GM18517 (cell line): Measurements from ENCODE around the gene DXO.
A peak's percentile ranks its signal among the peaks of the same experiment; 100 is the strongest.
"Not testable (repeated sequence)": the region's sequence is repeated elsewhere in the genome, so short reads cannot be mapped to it uniquely, and the experiment has no call there.

Source experiments
- ATAC-seq: cut with Tn5 transposase; IDR thresholded peaks from one replicate; pipeline ENCODE4 v1.9.1; 2021; ENCODE audit warnings: mild to moderate bottlenecking, moderate library complexity; ENCODE audit not compliant: unreplicated experiment

The DXO gene

GRCh38 chr6:31971993-31972708, at the start of gene DXO:
Gene DXO, minus strand, starts transcription at chr6:31972138. Its CDS starts 463 bp downstream, at chr6:31971675.
- peak; percentile 80 for ATAC-seq

DNA sequence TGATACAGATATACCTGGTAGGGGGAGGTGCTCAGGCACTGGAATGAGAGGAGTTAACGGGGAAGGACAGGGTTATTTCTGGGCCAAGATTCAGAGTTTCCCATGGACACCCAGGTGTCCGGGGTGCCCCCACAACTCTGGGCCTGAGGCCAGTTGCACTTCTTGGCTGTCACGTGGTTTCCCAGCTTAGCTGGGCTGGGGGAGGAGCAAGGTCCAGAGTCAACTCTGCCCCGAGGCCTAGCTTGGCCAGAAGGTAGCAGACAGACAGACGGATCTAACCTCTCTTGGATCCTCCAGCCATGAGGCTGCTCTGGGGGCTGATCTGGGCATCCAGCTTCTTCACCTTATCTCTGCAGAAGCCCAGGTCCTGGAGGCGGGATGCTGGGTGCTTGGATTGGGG, 42.6 kb upstream of the DXO start, which contains the start of gene C4B:
Gene C4B, plus strand, starts transcription at position 249 of the 400 bp plus-strand sequence. Its CDS starts 51 bp downstream, at position 300.
- not testable (repeated sequence) for ATAC-seq

DNA sequence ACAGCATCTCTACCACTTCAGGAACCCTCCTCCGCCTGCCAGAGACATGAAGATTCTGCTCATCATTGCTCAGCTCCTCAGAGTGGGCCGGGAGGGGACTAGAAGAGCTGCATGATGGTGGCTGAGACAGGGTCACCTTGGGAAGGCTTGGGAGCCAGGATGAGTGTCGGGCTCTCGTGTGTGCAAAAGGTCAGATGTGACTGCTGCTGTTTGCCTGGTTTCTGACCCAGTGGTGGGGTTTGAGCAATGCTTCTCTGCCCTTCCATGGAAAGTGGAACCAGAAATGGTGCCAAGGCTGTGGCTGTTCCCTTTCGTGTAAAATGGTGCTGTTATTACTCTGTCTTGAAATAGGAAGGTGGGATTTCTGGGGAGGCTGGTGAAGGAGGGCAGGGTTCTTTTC, 41.8 kb upstream of the DXO start:
- not testable (repeated sequence) for ATAC-seq

DNA sequence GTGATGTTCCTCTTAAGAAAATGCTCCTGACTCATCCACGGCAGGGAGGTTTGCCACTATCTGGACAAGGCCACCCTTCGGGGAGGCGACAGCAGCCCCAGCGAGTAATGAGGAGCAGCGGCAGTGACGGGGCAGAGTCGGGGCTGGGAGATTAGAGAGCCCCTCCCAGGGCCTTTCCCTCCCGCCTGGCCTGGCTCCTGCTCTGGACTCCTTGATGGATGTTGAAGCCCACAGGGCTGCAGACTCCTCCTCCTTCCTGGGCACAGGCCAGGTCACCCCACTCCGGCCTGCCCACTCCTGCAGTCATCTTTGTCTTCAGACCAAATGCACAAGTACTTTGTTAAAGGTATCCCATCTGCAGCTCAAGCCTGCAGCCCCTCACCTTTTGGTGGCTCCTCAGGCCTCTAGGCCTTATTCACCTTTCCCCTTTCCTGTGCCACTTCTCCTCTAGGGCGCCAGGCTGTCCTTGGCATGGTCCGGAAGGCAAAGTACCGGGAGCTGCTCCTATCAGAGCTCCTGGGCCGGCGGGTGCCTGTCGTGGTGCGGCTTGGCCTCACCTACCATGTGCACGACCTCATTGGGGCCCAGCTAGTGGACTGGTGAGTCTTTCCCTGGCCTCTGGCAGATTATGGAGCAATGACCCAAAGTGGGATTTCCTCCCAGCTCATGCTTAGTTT, 41.1 kb upstream of the DXO start:
- not testable (repeated sequence) for ATAC-seq

DNA sequence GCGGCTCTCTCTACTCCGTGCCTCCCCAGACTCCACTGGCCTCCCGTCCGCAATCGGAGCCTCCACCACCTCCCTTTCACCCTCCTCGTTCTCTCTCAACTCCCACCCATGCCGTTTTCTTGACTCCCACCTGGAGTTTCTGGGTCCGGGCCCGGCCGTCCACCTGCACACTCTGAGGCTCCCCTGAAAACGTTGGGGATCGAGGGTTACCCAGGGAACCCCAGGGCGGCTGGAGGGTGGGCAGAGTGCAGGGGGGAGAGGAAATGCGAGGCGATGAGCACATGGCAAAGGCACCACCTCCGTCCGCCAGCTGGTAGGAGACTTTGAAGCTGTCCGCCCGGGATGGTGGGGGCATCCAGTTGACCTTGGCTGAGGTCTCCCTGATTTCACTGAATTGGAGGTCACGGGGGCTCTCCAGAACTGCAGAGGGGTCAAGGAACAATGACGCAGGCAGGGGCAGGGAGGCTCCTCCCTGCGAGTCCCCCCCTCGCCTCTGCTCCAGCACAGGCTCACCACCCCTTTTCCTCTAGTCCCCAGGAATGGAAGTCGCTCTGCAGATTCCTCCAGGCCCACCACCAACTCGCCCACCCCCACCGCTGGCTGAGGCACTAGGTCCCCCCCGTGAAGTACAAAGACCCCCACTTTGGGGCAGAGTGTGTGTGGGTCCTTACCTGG, 39.1 kb upstream of the DXO start:
- ATAC-seq: not testable (repeated sequence)

DNA sequence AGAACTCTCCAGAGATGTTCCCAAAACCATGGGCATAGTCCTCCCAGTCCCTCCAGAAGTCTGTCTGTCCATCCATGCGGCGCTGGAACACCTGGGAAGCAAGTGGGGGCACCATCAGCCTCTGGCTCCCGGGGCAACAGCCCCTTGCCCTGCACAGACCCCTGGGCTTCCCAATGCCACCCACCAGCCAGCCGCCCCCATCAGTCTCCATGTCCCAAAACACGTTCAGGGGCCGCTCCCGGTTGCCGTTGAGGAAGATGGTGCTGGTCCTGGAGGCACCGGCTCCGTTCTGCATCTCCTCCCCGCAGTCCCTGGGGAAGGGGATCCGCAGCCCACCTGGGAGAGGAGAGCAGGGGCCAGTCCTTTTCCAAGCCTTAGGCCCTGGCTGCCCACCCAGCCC, 37.6 kb upstream of the DXO start:
- not testable (repeated sequence) for ATAC-seq

GRCh38 chr6:32008616-32009015, 36.7 kb upstream of the DXO start:
- ATAC-seq: not testable (repeated sequence)

DNA sequence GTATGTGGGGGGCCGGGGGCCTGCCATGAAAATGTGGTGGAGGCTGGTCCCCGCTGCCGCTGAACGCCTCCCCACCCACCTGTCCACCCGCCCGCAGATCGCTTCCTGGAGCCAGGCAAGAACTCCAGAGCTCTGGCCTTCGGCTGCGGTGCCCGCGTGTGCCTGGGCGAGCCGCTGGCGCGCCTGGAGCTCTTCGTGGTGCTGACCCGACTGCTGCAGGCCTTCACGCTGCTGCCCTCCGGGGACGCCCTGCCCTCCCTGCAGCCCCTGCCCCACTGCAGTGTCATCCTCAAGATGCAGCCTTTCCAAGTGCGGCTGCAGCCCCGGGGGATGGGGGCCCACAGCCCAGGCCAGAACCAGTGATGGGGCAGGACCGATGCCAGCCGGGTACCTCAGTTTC, 36.1 kb upstream of the DXO start:
- not testable (repeated sequence) for ATAC-seq

DNA sequence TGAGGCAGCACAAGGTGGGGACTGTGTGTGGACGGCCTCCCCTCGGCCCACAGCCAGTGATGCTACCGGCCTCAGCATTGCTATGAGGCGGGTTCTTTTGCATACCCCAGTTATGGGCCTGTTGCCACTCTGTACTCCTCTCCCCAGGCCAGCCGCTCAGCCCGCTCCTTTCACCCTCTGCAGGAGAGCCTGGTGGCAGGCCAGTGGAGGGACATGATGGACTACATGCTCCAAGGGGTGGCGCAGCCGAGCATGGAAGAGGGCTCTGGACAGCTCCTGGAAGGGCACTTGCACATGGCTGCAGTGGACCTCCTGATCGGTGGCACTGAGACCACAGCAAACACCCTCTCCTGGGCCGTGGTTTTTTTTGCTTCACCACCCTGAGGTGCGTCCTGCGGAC, 35.1 kb upstream of the DXO start:
- ATAC-seq: not testable (repeated sequence)

GRCh38 chr6:32005991-32006529, 34.1 kb upstream of the DXO start:
- not testable (repeated sequence) for ATAC-seq

DNA sequence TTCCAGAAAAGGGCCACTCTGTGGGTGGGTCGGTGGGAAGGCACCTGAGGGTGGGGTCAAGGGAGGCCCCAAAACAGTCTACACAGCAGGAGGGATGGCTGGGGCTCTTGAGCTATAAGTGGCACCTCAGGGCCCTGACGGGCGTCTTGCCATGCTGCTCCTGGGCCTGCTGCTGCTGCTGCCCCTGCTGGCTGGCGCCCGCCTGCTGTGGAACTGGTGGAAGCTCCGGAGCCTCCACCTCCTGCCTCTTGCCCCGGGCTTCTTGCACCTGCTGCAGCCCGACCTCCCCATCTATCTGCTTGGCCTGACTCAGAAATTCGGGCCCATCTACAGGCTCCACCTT, 33.6 kb upstream of the DXO start:
- ATAC-seq: not testable (repeated sequence)

GRCh38 chr6:32004864-32005537, 33.1 kb upstream of the DXO start:
- not testable (repeated sequence) for ATAC-seq

GRCh38 chr6:32004393-32004792, 32.5 kb upstream of the DXO start:
- not testable (repeated sequence) for ATAC-seq

GRCh38 chr6:32003301-32003700, 31.4 kb upstream of the DXO start:
- not testable (repeated sequence) for ATAC-seq

DNA sequence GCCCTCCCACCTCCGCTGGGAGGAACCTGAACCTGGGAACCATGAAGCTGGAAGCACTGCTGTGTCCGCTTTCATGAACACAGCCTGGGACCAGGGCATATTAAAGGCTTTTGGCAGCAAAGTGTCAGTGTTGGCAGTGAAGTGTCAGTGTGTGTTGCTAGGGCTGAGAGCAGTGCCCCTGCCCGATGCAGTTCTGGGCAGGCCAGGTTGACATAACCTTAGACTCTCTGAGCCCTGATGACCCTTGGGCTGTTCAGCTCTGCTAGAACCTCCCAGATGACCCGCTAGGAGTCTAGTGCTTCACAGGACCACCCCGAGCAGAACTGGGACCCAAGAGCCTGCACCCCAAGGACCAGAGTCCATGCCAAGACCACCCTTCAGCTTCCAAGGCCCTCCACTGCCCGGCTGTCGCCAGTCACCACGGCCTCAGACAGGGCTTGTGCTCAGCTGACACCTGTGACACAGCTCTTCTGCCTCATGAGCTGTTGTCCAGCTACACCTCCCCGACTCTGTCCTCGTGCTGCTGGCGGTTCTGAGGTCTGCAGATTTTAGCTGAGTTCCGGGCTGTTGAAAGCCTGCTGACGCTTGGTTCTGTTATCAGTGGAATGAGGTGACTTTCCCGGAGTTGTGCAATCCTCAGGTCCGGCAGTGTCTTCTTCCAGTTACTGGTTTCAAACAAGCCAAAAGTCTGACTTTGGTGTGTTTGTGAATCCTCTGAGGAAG, 30.8 kb upstream of the DXO start:
- ATAC-seq: not testable (repeated sequence)

DNA sequence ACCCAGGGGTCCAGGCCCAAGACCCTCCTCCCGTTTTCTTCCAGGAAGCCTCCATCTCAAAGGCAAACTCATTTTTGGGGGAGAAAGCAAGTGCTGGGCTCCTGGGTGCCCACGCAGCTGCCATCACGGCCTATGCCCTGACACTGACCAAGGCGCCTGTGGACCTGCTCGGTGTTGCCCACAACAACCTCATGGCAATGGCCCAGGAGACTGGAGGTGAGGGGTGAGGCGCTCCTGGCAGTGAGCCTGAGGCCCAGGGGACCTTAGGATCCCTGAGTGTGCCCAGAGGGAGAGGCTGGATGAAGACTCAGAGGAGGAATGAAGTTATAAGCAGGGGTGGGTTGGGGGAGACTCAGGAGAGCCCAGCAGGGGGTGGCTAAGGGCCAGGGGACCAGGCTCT, 24.4 kb upstream of the DXO start:
- ATAC-seq: not testable (repeated sequence)

- not testable (repeated sequence) for ATAC-seq
Measured at GRCh38 chr6:31994421-31994820, 22.5 kb upstream of the DXO start.

GRCh38 chr6:31989363-31989762, 17.4 kb upstream of the DXO start:
- not testable (repeated sequence) for ATAC-seq

- ATAC-seq: not testable (repeated sequence)
Measured at GRCh38 chr6:31981744-31982143, 9.8 kb upstream of the DXO start, which contains the start of gene C4A. Gene C4A, plus strand, starts transcription at chr6:31982057. Its CDS starts 51 bp downstream, at chr6:31982108.

DNA sequence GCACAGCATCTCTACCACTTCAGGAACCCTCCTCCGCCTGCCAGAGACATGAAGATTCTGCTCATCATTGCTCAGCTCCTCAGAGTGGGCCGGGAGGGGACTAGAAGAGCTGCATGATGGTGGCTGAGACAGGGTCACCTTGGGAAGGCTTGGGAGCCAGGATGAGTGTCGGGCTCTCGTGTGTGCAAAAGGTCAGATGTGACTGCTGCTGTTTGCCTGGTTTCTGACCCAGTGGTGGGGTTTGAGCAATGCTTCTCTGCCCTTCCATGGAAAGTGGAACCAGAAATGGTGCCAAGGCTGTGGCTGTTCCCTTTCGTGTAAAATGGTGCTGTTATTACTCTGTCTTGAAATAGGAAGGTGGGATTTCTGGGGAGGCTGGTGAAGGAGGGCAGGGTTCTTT, 9.1 kb upstream of the DXO start:
- ATAC-seq: not testable (repeated sequence)
